RWPE2 (cell line): ENCODE measurements around the gene KRT32.

ENCODE experiments used
- ATAC-seq: fragments of 200-7000 bp; cut with Tn5 transposase; 3 replicates; pipeline ENCODE4 v1.9.1; 2021; ENCODE audit warnings: low read depth
- DNase-seq: peaks from one replicate; pipeline ENCODE4 v3.0.0-alpha.2; 2020; ENCODE audit warnings: low spot score
- H3K27ac ChIP-seq: fragments of 450-650 bp; 2 replicates; pipeline ENCODE4 v1.5.1; 2017; ENCODE audit warnings: mild to moderate bottlenecking; ENCODE audit not compliant: poor library complexity, severe bottlenecking
- H3K27me3 ChIP-seq: fragments of 250-450 bp; sonication (Bioruptor Pico); 2 replicates; pipeline ENCODE4 v1.5.1; 2021; ENCODE audit warnings: mild to moderate bottlenecking, moderate library complexity; ENCODE audit not compliant: insufficient read depth, poor library complexity, severe bottlenecking
- H3K36me3 ChIP-seq: fragments of 250-450 bp; sonication (Bioruptor Pico); 2 replicates; pipeline ENCODE4 v1.5.1; 2020; ENCODE audit warnings: low read depth, mild to moderate bottlenecking, moderate library complexity
- H3K4me1 ChIP-seq: fragments of 250-450 bp; sonication (Bioruptor Pico); 2 replicates; pipeline ENCODE4 v1.5.1; 2021; ENCODE audit warnings: mild to moderate bottlenecking, moderate library complexity; ENCODE audit not compliant: insufficient read depth, poor library complexity, severe bottlenecking
- H3K4me3 ChIP-seq: fragments of 250-450 bp; sonication (Bioruptor Pico); 2 replicates; pipeline ENCODE4 v1.5.1; 2021; ENCODE audit warnings: mild to moderate bottlenecking, moderate library complexity; ENCODE audit not compliant: severe bottlenecking
- H3K9me3 ChIP-seq: fragments of 250-450 bp; sonication (Bioruptor Pico); 2 replicates; pipeline ENCODE4 v1.5.1; 2021; ENCODE audit warnings: mild to moderate bottlenecking, moderate library complexity; ENCODE audit not compliant: severe bottlenecking
- TF ChIP-seq, protein P1 (sequence below): fragments of 450-650 bp; IDR thresholded peaks from one replicate; pipeline ENCODE4 v1.5.1; 2017; ENCODE audit warnings: mild to moderate bottlenecking, moderate library complexity; ENCODE audit not compliant: poor library complexity, severe bottlenecking

KRT32 gene

DNA sequence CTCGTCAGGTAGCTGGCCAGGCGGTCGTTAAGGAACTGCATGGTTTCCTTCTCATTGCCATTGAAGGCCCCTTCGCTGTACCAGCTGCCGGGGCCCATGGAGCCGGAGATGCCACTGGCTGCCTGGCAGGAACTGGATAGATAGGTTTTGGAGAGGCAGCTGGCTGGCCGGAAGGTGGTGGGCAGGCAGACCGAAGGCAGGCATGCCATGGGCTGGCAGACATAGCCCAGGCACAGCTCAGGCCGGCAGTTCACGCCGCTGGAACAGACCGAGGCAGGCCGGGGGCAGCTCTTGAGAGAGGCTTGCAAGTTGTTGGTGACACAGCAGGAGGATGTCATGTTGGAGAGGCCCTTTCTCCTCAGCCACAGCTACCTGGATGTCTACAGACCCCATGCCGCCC is at the start of gene KRT32:
Gene KRT32 (minus strand): TSS at position 399 of the 400 bp plus-strand sequence. CDS start 61 bp downstream, at position 338.
- no peaks in the 10 kb centered on the region for H3K36me3 ChIP-seq
- peaks cover 10% of the 10 kb centered on the region for H3K4me1 ChIP-seq
- ATAC-seq (no peak), DNase-seq (no peak)
- no peak within 1 kb of the TSS for H3K27ac ChIP-seq
- no peak within 1 kb of the TSS for H3K4me3 ChIP-seq
- no peaks in the 10 kb centered on the region for H3K27me3 ChIP-seq
- TF ChIP-seq, protein P1, sequence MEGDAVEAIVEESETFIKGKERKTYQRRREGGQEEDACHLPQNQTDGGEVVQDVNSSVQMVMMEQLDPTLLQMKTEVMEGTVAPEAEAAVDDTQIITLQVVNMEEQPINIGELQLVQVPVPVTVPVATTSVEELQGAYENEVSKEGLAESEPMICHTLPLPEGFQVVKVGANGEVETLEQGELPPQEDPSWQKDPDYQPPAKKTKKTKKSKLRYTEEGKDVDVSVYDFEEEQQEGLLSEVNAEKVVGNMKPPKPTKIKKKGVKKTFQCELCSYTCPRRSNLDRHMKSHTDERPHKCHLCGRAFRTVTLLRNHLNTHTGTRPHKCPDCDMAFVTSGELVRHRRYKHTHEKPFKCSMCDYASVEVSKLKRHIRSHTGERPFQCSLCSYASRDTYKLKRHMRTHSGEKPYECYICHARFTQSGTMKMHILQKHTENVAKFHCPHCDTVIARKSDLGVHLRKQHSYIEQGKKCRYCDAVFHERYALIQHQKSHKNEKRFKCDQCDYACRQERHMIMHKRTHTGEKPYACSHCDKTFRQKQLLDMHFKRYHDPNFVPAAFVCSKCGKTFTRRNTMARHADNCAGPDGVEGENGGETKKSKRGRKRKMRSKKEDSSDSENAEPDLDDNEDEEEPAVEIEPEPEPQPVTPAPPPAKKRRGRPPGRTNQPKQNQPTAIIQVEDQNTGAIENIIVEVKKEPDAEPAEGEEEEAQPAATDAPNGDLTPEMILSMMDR: no peak
- no peaks in the 10 kb centered on the region for H3K9me3 ChIP-seq

DNA sequence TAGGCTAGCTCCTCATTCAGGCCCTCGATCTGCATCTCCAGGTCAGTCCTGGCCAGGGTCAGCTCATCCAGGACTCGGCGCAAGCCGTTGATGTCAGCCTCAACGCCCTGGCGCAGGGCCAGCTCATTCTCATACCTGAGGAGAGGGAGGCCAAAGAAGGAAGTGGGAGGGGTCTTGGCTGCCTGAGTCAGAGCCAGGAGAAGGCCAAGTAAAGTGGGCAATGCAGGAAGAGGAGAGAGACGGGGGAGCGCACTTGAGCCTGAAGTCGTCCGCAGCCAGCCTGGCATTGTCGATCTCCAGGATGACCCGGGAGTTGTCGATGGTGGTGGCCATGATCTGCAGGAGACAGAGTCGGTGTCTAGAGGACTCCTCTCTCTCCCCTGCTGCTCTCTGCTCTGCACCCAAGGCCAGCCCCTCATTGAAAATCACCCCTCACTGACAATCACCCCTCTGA is 49.7 kb upstream of the KRT32 start:
- TF ChIP-seq, protein P1: no peak
- no peak overlapping the region for H3K27ac ChIP-seq
- H3K36me3 ChIP-seq: no peaks in the 10 kb centered on the region
- H3K4me3 ChIP-seq: no peak overlapping the region
- DNase-seq (no peak), ATAC-seq (no peak)
- H3K27me3 ChIP-seq: no peaks in the 10 kb centered on the region
- H3K9me3 ChIP-seq: no peaks in the 10 kb centered on the region
- H3K4me1 ChIP-seq: peaks cover 44% of the 10 kb centered on the region

DNA sequence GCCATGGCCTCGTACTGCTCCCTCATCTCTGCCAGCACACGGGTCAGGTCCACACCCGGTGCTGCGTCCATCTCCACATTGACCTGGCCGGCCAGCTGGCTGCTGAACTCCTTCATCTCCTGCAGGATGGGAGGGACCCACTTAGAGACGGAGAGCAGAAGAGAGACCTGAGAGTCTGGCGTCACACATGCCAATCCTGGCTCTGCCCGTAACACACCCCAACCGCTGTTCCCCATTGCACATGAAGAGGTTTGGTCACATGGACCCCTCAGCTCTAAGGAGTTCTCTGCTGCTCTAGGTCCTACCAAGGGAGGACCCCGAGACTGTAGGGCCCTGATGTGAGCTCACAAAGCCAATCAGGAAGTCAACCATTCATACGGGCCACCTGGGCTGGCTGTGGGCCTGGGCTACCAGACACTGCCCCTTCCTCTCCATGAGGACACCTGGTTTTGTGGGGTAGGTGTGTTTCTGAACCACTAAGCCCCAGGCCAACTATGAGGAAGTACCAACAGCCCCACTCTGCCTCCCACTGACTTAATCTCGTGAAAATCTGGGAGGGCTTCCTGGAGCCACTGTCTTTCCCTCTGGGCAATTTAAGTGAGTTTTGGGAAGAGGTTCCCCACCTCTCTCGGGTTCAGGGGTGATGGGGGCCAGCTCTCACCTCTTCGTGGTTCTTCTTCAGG is 49.1 kb upstream of the KRT32 start:
- no peak overlapping the region for H3K4me3 ChIP-seq
- no peak overlapping the region for H3K27ac ChIP-seq
- TF ChIP-seq, protein P1: no peak
- H3K4me1 ChIP-seq: peaks cover 39% of the 10 kb centered on the region
- no peaks in the 10 kb centered on the region for H3K36me3 ChIP-seq
- H3K27me3 ChIP-seq: no peaks in the 10 kb centered on the region
- ATAC-seq (no peak), DNase-seq (no peak)
- H3K9me3 ChIP-seq: no peaks in the 10 kb centered on the region

DNA sequence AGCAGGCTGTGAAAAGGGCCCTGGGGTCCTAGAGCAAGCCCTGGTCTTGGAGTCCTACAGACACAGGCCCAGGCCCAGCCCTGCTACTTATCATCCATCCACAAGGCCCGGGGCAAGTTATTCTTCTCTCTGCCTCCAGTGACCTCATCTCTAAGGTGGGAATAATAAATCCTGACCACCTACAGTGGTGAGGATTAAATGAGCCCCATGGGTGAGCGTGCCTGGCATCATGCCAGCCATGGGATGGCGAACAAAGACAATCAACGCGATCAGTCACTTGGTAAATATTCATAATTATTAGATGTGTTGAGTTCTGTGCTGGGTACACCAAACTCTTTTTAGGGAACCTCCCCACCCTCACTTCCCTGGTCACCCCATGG is 46.0 kb upstream of the KRT32 start:
- no peak overlapping the region for H3K4me3 ChIP-seq
- H3K4me1 ChIP-seq: peaks cover 8% of the 10 kb centered on the region
- ATAC-seq (no peak), DNase-seq (no peak)
- no peak overlapping the region for H3K27ac ChIP-seq
- H3K27me3 ChIP-seq: no peaks in the 10 kb centered on the region
- H3K36me3 ChIP-seq: no peaks in the 10 kb centered on the region
- TF ChIP-seq, protein P1: no peak
- H3K9me3 ChIP-seq: no peaks in the 10 kb centered on the region

DNA sequence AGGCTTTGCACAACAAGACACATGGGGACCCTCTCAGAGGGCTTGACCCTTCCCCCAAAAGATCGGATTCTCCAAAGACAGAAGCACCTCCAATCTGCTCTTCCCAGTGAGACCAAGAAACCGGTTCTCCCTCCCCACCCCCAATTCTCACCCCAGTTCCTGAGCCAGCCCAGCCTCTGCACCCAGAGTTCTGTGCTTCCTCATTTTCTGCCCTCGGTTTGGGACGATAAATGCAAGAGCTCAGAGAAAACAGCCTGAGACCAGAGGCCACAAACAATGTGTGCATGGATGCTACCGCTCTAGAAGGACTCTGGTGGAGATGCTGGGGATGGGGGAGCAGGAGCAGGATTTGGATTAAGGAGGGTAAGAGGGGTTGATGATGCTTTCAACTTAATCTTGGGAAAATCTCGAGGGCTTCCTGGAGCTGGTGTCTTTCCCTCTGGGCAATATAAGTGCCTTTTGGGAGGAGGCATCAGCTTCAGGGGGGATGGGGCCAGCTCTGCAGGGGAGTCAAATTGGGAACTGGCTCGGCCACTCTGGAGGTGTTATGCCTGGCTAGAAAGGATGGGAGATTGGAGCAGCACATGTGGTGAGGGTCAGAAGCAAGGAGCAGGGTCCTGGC is 45.5 kb upstream of the KRT32 start:
- H3K27me3 ChIP-seq: no peaks in the 10 kb centered on the region
- TF ChIP-seq, protein P1: no peak
- no peak overlapping the region for H3K4me3 ChIP-seq
- H3K27ac ChIP-seq: no peak overlapping the region
- ATAC-seq (no peak), DNase-seq (no peak)
- H3K4me1 ChIP-seq: peaks cover 9% of the 10 kb centered on the region
- H3K36me3 ChIP-seq: no peaks in the 10 kb centered on the region
- H3K9me3 ChIP-seq: no peaks in the 10 kb centered on the region
